GM12864 (cell line): ENCODE data around the gene KCTD21.

Source experiments
- DNase-seq: peaks from one replicate; pipeline ENCODE4 v3.0.0-alpha.2; 2011; ENCODE audit warnings: low read depth
- H3K4me3 ChIP-seq: 2 replicates; pipeline ENCODE4 v1.5.1; 2011; ENCODE audit warnings: mild to moderate bottlenecking, low read depth, low read length, control low read depth
- CTCF ChIP-seq: IDR thresholded peaks from 2 replicates; pipeline ENCODE4 v1.5.1; 2011; ENCODE audit warnings: low read depth, mild to moderate bottlenecking, moderate library complexity, low read length, control low read depth, inconsistent platforms; ENCODE audit errors: missing control alignments

KCTD21 gene

DNA sequence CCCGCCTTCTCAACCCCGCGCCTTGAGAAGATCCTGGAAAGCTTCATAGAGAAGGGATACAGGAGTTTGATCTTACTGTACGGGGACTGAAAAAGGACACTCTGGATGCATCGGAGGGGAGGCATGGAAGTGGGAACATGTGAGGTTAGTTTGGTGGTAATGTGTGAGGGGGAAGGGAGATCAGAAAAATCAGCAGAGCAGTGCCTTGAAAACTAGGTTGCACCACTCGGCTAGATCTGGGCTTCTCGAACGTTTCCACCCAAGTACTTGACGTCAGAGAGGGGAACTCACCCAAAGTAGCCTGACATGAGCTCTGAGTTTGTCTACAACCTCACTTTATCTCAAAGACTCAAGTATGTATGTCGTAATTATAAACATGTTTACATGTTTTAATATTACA lies 14.8 kb upstream of the KCTD21 start:
- H3K4me3 ChIP-seq = no peak overlapping the region
- TF ChIP-seq CTCF = no peak
- no peak for DNase-seq

DNA sequence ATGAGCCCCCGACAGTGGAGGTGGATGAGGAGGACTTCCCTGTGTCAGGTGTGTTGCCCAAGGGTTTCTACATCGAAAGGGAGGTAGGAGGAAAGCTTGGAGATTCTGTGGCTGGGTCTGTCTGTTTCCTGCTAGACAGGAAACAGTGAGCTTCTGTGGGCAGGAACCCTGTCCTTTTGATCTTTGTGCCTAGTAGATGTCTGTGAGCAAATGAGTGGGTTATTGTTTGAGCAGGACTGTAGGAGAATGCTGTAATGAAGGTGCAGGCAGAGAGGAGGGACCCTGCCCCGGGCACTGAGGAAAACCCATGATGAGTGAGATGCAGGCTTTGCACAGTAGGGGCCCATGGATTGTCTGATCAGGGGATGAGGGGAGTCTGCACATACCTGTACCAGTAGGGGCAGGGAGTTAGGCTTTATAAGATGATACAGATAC lies 14.3 kb upstream of the KCTD21 start:
- TF ChIP-seq CTCF = no peak
- DNase-seq = no peak
- no peak overlapping the region for H3K4me3 ChIP-seq

GRCh38 chr11:78201096-78201818 lies 12.8 kb upstream of the KCTD21 start:
- H3K4me3 ChIP-seq = no peak overlapping the region
- TF ChIP-seq CTCF = no peak
- no peak for DNase-seq

DNA sequence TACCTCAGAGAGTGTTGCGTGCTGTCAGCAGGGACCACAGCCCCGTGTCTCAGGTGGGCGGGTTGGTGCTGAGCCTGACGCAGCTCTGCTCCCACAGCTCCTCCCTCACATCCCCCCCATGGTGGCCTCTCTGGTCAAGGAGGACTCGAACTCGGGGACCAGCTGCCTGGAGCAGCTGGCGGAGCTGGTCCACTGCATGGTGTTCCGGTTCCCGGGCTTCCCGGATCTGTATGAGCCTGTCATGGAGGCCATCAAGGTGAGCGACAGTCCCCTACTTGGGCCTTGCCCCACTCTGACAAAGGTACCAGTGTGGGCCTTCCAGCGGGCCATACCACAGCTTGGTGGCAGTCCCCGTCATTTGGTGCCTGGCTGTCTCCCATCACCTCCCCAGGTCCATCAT lies 12.1 kb upstream of the KCTD21 start:
- no peak for TF ChIP-seq CTCF
- no peak for DNase-seq
- H3K4me3 ChIP-seq = no peak overlapping the region

DNA sequence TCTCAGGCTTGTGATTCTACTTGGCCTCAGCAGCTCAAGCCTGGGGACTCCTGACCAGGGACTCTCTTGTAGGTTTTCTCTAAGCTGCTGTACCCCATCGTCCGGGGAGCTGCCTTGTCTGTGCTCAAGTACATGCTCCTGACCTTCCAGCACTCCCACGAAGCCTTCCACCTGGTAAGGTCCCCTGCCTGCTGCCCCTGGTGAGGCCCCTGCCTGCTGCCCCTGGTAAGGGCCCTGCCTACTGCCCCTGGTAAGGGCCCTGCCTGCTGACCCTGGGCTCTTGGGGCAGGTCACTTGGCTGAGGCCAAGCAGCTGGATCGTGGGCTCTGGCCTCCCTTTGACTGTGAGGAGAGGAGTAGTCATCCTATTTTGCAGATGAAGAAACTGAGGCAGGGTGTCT lies 11.6 kb upstream of the KCTD21 start:
- no peak overlapping the region for H3K4me3 ChIP-seq
- no peak for DNase-seq
- TF ChIP-seq CTCF = no peak

GRCh38 chr11:78199653-78200015 lies 11.2 kb upstream of the KCTD21 start:
- TF ChIP-seq CTCF = no peak
- H3K4me3 ChIP-seq = no peak overlapping the region
- no peak for DNase-seq

- H3K4me3 ChIP-seq = no peak overlapping the region
- DNase-seq = no peak
- no peak for TF ChIP-seq CTCF
These were observed 10.7 kb upstream of the KCTD21 start for GRCh38 chr11:78199015-78199652.
